Neutrophil (primary cell): ENCODE data around the gene NDFIP1.

ENCODE experiments used
- H3K27ac ChIP-seq: fragments of 200-600 bp; sonication (generic); 2 replicates; pipeline ENCODE4 v1.5.1; 2016; ENCODE audit warnings: mild to moderate bottlenecking, moderate library complexity
- H3K27me3 ChIP-seq: fragments of 200-600 bp; sonication (generic); 2 replicates; pipeline ENCODE4 v1.6.0; 2016; ENCODE audit warnings: mild to moderate bottlenecking
- H3K36me3 ChIP-seq: fragments of 200-600 bp; sonication (generic); 2 replicates; pipeline ENCODE4 v1.5.1; 2017
- H3K4me1 ChIP-seq, 2 experiments: fragments of 200-600 bp in 1 of 2; sonication (generic) in 1 of 2; 1 replicate in 1 of 2; 2 replicates in 1 of 2; pipeline versions ENCODE4 v1.5.1 to v1.6.1; 2013 to 2016; ENCODE audit warnings: low read depth in 1 of 2, low read length in 1 of 2, mild to moderate bottlenecking in 1 of 2, moderate library complexity in 1 of 2; ENCODE audit not compliant: control insufficient read depth in 1 of 2, insufficient read depth in 1 of 2
- H3K4me3 ChIP-seq, 2 experiments: fragments of 200-600 bp in 1 of 2; sonication (generic) in 1 of 2; 1 replicate in 1 of 2; 2 replicates in 1 of 2; pipeline ENCODE4 v1.5.1; 2013 to 2016; ENCODE audit warnings: low read depth in 1 of 2, low read length in 1 of 2, mild to moderate bottlenecking in 1 of 2, moderate library complexity in 1 of 2
- H3K9me3 ChIP-seq: fragments of 200-600 bp; sonication (generic); 2 replicates; pipeline ENCODE4 v1.5.1; 2016
- CTCF ChIP-seq: fragments of 200-600 bp; sonication (generic); IDR thresholded peaks from 2 replicates; pipeline ENCODE4 v1.5.1; 2016; ENCODE audit warnings: antibody characterized with exemption

Gene NDFIP1

GRCh38 chr5:142069606-142070399 is 38.8 kb upstream of the NDFIP1 start:
- no peak for TF ChIP-seq CTCF
- Histone ChIP-seq H3K9me3 (no peaks in the 10 kb centered on the region), H3K27me3 (peaks cover 32% of the 10 kb centered on the region), H3K27ac (no peak overlapping the region), H3K4me3 (no peak overlapping the region), H3K4me1 (no peaks in the 10 kb centered on the region), H3K36me3 (no peaks in the 10 kb centered on the region)

GRCh38 chr5:142070734-142071133 is 37.8 kb upstream of the NDFIP1 start:
- H3K27ac ChIP-seq, result no peak overlapping the region
- H3K4me1 ChIP-seq, result no peaks in the 10 kb centered on the region
- no peak for TF ChIP-seq CTCF
- H3K4me3 ChIP-seq, result no peak overlapping the region
- H3K27me3 ChIP-seq, result peaks cover 26% of the 10 kb centered on the region
- no peaks in the 10 kb centered on the region for H3K36me3 ChIP-seq
- H3K9me3 ChIP-seq, result no peaks in the 10 kb centered on the region

GRCh38 chr5:142072488-142072887 is 36.1 kb upstream of the NDFIP1 start:
- no peaks in the 10 kb centered on the region for H3K4me1 ChIP-seq
- H3K4me3 ChIP-seq, result no peak overlapping the region
- H3K27ac ChIP-seq, result no peak overlapping the region
- peaks cover 17% of the 10 kb centered on the region for H3K27me3 ChIP-seq
- no peaks in the 10 kb centered on the region for H3K36me3 ChIP-seq
- TF ChIP-seq CTCF, result no peak
- H3K9me3 ChIP-seq, result no peaks in the 10 kb centered on the region

GRCh38 chr5:142073362-142073988 is 35.1 kb upstream of the NDFIP1 start:
- H3K4me1 ChIP-seq, result no peaks in the 10 kb centered on the region
- H3K4me3 ChIP-seq, result no peak overlapping the region
- TF ChIP-seq CTCF, result no peak
- peaks cover 17% of the 10 kb centered on the region for H3K27me3 ChIP-seq
- H3K9me3 ChIP-seq, result no peaks in the 10 kb centered on the region
- H3K27ac ChIP-seq, result no peak overlapping the region
- H3K36me3 ChIP-seq, result no peaks in the 10 kb centered on the region

- TF ChIP-seq CTCF, result no peak
- H3K4me3 ChIP-seq, result no peak overlapping the region
Observed at GRCh38 chr5:142074006-142074405, 34.6 kb upstream of the NDFIP1 start.

More at GRCh38 chr5:142074006-142074405, 34.6 kb upstream of the NDFIP1 start:
- no peaks in the 10 kb centered on the region for H3K9me3 ChIP-seq
- no peaks in the 10 kb centered on the region for H3K4me1 ChIP-seq
- no peaks in the 10 kb centered on the region for H3K36me3 ChIP-seq
- H3K27ac ChIP-seq, result no peak overlapping the region
- peaks cover 15% of the 10 kb centered on the region for H3K27me3 ChIP-seq
